Skeletal muscle satellite cell (primary cell): ENCODE results near the gene DRAXIN.

Experiments
- H3K27me3 ChIP-seq: 2 replicates; pipeline ENCODE4 v1.7.0; 2013; ENCODE audit warnings: low read length; ENCODE audit not compliant: control insufficient read depth, insufficient read depth
- H3K36me3 ChIP-seq: 2 replicates; pipeline ENCODE4 v1.7.0; 2013; ENCODE audit warnings: mild to moderate bottlenecking, control low read depth, low read length; ENCODE audit not compliant: insufficient read depth
- H3K4me1 ChIP-seq: 2 replicates; pipeline ENCODE4 v1.7.0; 2013; ENCODE audit warnings: low read length; ENCODE audit not compliant: control insufficient read depth, insufficient read depth
- H3K4me2 ChIP-seq: 2 replicates; pipeline ENCODE4 v1.7.0; 2013; ENCODE audit warnings: mild to moderate bottlenecking, low read length
- H3K4me3 ChIP-seq: 2 replicates; pipeline ENCODE4 v1.7.0; 2013; ENCODE audit warnings: low read length
- H3K9ac ChIP-seq: 2 replicates; pipeline ENCODE4 v1.7.0; 2013; ENCODE audit warnings: mild to moderate bottlenecking, low read depth, low read length, moderate library complexity
- H3K9me3 ChIP-seq: replicated peaks from 2 replicates; pipeline ENCODE4 v1.7.0; 2013; ENCODE audit warnings: mild to moderate bottlenecking, control low read depth, low read length

DRAXIN gene

DNA sequence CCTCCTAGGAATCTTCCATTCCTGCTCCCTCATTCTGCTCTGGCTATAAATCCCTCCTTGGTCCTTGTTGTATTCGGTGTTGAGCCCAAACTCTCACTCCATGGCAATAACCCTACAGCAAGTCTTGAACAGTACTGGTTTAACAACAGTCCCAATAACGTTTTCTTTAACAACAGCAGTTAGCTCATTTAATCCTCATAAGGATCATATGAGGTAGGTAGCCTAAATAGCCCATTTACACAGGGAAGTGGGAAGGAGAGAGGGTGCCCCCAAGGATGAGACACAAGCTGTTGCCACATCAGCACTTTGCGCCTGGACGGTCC, 44.0 kb downstream of the DRAXIN start:
- Histone ChIP-seq H3K4me2 (peak overlapping the region; percentile 96), H3K9ac (peak overlapping the region; percentile 92), H3K36me3 (no peaks in the 10 kb centered on the region), H3K27me3 (no peaks in the 10 kb centered on the region), H3K4me3 (peak overlapping the region; percentile 95), H3K9me3 (no peaks in the 10 kb centered on the region), H3K4me1 (peaks cover 27% of the 10 kb centered on the region)

- Histone ChIP-seq H3K4me2 (peak within 1 kb of the TSS; percentile 96), H3K36me3 (no peaks in the 10 kb centered on the region), H3K27me3 (no peaks in the 10 kb centered on the region), H3K4me1 (peaks cover 24% of the 10 kb centered on the region), H3K4me3 (peak within 1 kb of the TSS; percentile 95), H3K9ac (peak within 1 kb of the TSS; percentile 92), H3K9me3 (no peaks in the 10 kb centered on the region)
These were observed 44.6 kb downstream of the DRAXIN start, which contains the start of gene AGTRAP for GRCh38 chr1:11735854-11736745. Gene AGTRAP (plus strand): TSS chr1:11736136. CDS start chr1:11736209, 73 bp downstream.

DNA sequence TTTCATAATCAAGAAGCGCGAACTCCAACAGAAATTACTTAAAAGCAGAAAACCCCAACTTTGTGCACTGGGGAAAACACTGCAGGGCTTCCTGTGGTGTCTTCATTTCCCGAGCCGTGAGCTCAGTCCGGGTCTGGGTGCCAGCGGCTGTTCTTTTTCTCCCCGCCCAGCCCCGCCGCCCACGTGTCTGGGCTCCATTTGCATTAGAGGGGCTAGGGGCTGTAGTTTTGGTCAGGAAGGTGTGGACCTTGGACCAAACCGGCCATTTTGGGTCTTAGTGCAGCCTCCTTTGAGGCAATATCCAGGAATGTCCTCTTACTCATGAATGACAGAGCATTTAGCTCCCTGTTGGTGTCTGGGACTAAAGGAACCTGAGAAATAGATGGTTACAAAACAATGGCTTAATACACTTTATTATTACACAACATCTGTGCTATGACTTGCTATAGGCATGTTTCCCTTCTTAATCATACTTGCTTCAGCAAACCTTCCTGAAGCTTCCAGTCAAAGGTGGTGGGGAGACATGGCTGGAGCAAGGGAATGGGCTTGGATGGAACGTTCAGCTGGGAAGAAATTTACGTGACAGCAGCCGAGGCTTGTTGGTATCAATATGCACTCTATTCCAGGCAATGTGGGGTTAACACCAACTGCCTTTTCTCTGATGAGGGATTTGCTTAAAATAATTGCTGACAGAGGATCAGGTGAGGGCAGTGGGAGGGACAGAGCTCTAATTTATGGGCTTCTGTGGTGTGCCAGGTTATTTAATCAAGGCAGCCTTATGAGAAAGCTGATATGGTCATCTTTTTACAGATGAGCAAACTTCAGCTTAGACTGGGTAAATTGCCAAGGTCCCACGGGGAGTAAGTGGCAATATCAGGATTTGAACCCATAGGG, 45.5 kb downstream of the DRAXIN start:
- H3K27me3 ChIP-seq, result no peaks in the 10 kb centered on the region
- peak overlapping the region; percentile 96 for H3K4me2 ChIP-seq
- H3K9ac ChIP-seq, result peak overlapping the region; percentile 92
- H3K4me3 ChIP-seq, result peak overlapping the region; percentile 95
- peaks cover 16% of the 10 kb centered on the region for H3K4me1 ChIP-seq
- no peaks in the 10 kb centered on the region for H3K9me3 ChIP-seq
- H3K36me3 ChIP-seq, result no peaks in the 10 kb centered on the region

DNA sequence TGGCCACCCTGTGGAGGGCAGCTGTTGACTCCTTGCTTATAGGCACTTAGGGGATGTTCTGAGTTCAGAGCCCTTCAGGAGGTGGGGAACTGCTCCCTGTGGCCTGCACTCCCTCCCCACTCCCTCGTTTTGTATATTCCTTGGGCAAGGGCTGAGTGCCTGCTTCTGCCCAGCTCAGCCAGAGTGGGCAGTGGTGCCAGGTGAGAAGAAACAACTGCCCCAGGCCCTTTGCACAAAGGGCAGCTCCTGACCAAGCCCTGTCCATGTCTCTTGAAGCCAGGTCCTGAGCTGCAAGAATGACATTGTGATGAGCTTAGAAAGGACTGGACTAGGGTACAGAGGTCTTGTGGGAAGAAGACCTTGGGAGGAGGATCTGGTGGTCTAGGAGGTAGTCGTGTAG, 46.6 kb downstream of the DRAXIN start:
- H3K9me3 ChIP-seq, result no peaks in the 10 kb centered on the region
- no peak overlapping the region for H3K4me2 ChIP-seq
- H3K4me1 ChIP-seq, result peaks cover 10% of the 10 kb centered on the region
- no peaks in the 10 kb centered on the region for H3K36me3 ChIP-seq
- no peaks in the 10 kb centered on the region for H3K27me3 ChIP-seq
- H3K9ac ChIP-seq, result no peak overlapping the region
- no peak overlapping the region for H3K4me3 ChIP-seq

DNA sequence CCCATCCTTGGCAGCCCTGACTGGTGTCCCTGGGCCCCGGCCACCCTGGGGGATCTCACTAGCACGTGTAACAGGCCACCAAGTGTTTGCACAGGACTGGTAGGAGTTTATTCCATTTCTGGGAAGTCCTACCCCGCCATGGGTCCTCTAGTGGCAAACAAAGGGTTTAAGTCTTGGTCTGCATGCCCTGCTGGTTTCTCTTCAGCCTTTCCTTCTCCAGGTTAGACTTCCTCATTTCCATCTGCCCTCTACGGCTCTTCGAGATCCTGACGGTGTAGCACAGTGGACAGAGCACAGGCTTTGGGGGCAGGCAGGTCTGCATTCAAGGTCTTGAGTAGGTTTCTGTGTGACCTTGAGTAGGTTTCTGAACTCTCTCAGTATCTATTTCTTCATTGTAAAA, 47.3 kb downstream of the DRAXIN start:
- Histone ChIP-seq H3K4me2 (no peak overlapping the region), H3K27me3 (no peaks in the 10 kb centered on the region), H3K4me1 (peaks cover 10% of the 10 kb centered on the region), H3K9ac (no peak overlapping the region), H3K4me3 (no peak overlapping the region), H3K9me3 (no peaks in the 10 kb centered on the region), H3K36me3 (no peaks in the 10 kb centered on the region)

DNA sequence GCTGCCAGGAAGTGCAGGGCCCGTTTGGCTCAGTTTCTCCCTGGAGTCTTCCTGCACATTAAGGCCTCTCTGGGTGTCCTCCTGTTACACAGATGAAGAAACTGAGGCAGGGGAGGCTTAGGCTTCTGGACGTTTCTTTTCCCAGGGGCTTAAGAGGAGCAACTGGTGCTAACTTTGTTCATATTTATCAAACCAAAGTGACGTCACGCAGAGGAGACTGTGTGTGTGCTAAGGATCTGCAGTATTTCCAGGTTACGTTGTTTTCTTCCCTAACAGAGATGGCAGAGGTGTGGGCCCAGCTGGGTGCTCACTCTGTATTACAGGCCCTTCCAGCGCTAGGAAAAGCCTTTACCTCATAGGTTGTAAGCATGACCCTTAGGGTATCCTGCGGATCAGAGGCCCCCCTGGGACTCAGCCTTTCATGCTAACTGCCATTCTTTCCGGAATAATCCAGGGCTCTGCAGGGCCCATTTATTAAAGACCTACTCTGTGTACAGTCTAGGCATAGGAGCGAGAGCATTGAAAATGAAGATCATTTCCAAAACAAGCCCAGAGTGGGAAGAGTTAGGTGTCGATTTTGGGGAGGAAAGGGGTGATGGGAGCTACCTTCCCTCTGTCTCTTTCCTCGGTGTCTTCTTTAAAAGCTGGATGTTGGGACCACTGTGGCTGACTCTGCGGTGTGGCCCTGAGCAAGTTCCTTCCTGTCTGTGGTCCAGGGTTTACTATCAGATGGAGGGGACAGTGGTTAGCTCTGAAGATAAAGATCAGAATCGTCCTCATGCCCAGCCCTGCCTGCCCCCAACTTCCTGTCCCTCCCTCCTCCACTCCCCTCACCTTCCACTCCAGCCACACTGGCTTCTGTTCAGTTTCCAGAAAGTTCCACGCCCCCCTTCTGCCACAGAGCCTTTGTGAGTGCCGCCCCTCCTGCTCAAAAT, 49.0 kb downstream of the DRAXIN start:
- Histone ChIP-seq H3K27me3 (no peaks in the 10 kb centered on the region), H3K9ac (no peak overlapping the region), H3K4me2 (no peak overlapping the region), H3K36me3 (no peaks in the 10 kb centered on the region), H3K4me3 (no peak overlapping the region), H3K9me3 (no peaks in the 10 kb centered on the region), H3K4me1 (peaks cover 9% of the 10 kb centered on the region)

DNA sequence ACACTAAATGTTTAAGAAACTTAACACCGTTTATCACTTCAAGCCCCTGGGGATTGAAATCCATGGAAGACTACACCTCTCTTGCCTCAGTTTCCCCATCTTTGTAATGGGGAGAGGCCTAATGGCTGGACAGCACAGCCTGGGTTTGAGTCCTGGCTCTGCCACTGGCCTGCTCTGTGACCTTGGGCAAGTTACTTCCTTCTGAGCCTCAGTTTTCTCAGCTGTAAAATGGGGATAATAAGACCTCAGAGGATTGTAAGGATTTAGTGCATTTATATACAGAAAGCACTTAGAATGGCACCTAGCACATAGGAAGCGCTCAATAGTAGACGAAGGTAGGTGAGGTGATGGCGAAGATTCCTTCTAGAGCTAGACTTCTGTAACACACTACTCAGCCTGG, 50.0 kb downstream of the DRAXIN start:
- Histone ChIP-seq H3K36me3 (peaks cover 6% of the 10 kb centered on the region), H3K27me3 (no peaks in the 10 kb centered on the region)

GRCh38 chr1:11741919-11742558, 50.5 kb downstream of the DRAXIN start:
- H3K27me3 ChIP-seq, result no peaks in the 10 kb centered on the region
- no peak overlapping the region for H3K4me3 ChIP-seq
- H3K36me3 ChIP-seq, result peaks cover 7% of the 10 kb centered on the region
- no peak overlapping the region for H3K9ac ChIP-seq
- H3K4me2 ChIP-seq, result no peak overlapping the region
- peaks cover 7% of the 10 kb centered on the region for H3K4me1 ChIP-seq
- no peaks in the 10 kb centered on the region for H3K9me3 ChIP-seq

More for the DNA sequence above, 50.0 kb downstream of the DRAXIN start:
- Histone ChIP-seq H3K4me2 (no peak overlapping the region), H3K4me1 (peaks cover 7% of the 10 kb centered on the region), H3K4me3 (no peak overlapping the region), H3K9ac (no peak overlapping the region), H3K9me3 (no peaks in the 10 kb centered on the region)

DNA sequence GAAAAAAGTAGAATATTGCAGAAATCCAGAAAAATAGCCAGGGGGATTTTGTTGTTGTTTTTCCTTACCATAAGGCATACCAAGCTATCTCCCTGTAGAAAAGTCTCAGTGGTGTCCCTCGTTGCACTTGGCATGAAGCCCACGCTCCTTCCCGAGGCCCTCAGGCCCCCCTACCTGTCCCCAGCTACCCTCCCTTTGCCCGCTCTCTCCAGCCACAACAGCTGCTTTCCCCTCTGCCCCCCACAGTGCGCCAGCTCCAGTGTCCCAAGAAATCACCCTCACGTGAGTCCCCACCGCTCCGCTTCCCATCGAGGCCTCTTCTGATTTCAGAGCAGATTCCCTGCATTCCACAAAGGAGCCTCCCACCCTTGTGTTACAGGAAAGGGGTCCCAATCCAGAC, 52.8 kb downstream of the DRAXIN start:
- H3K9ac ChIP-seq, result no peak overlapping the region
- no peak overlapping the region for H3K4me2 ChIP-seq
- no peaks in the 10 kb centered on the region for H3K9me3 ChIP-seq
- no peak overlapping the region for H3K4me3 ChIP-seq
- no peaks in the 10 kb centered on the region for H3K4me1 ChIP-seq
- no peaks in the 10 kb centered on the region for H3K27me3 ChIP-seq
- H3K36me3 ChIP-seq, result peaks cover 13% of the 10 kb centered on the region

GRCh38 chr1:11746092-11746491, 54.6 kb downstream of the DRAXIN start:
- Histone ChIP-seq H3K4me1 (no peaks in the 10 kb centered on the region), H3K36me3 (peaks cover 26% of the 10 kb centered on the region), H3K27me3 (no peaks in the 10 kb centered on the region), H3K4me3 (no peak overlapping the region), H3K9ac (no peak overlapping the region), H3K4me2 (no peak overlapping the region), H3K9me3 (no peaks in the 10 kb centered on the region)
